ENCODE measurements around the gene BPIFB1.

Gene BPIFB1

GRCh38 chr20:33273117-33273851 lies 9.7 kb upstream of the BPIFB1 start:
- FAIRE-seq, result no peak

GRCh38 chr20:33275215-33275614 lies 7.8 kb upstream of the BPIFB1 start:
- FAIRE-seq, result no peak

- FAIRE-seq, result no peak
Measured at GRCh38 chr20:33275871-33276270, 7.1 kb upstream of the BPIFB1 start.

- no peak for FAIRE-seq
Measured at GRCh38 chr20:33276303-33277113, 6.5 kb upstream of the BPIFB1 start.

GRCh38 chr20:33277471-33278441 lies 5.3 kb upstream of the BPIFB1 start:
- no peak for FAIRE-seq

- no peak for FAIRE-seq
Measured at GRCh38 chr20:33278700-33279099, 4.3 kb upstream of the BPIFB1 start.

GRCh38 chr20:33279261-33279910 lies 3.6 kb upstream of the BPIFB1 start:
- FAIRE-seq, result no peak

GRCh38 chr20:33280000-33280680 lies 2.9 kb upstream of the BPIFB1 start:
- no peak for FAIRE-seq

- no peak for FAIRE-seq
Measured at GRCh38 chr20:33280775-33281174, 2.2 kb upstream of the BPIFB1 start.

GRCh38 chr20:33281550-33282146 lies 1.4 kb upstream of the BPIFB1 start:
- FAIRE-seq, result no peak

GRCh38 chr20:33282196-33282934 lies 649 bp upstream of the BPIFB1 start:
- no peak for FAIRE-seq

GRCh38 chr20:33284284-33284683 lies 1.3 kb downstream of the BPIFB1 start:
- FAIRE-seq, result no peak

GRCh38 chr20:33284937-33285336 lies 1.9 kb downstream of the BPIFB1 start:
- FAIRE-seq, result no peak

GRCh38 chr20:33285861-33286495 lies 3.0 kb downstream of the BPIFB1 start:
- FAIRE-seq, result no peak

GRCh38 chr20:33287884-33288283 lies 4.9 kb downstream of the BPIFB1 start:
- no peak for FAIRE-seq

- no peak for FAIRE-seq
Measured at GRCh38 chr20:33290852-33291251, 7.8 kb downstream of the BPIFB1 start.

GRCh38 chr20:33291416-33291815 lies 8.4 kb downstream of the BPIFB1 start:
- FAIRE-seq, result no peak

- FAIRE-seq, result no peak
Measured at GRCh38 chr20:33291830-33292355, 8.9 kb downstream of the BPIFB1 start.

GRCh38 chr20:33296206-33296605 lies 13.2 kb downstream of the BPIFB1 start:
- no peak for FAIRE-seq

GRCh38 chr20:33298391-33298790 lies 15.4 kb downstream of the BPIFB1 start:
- FAIRE-seq, result no peak
